ENCODE results near the gene RPL13. TPM values are rescaled to one million over a fixed set of nuclear protein-coding genes. Genes with fewer than 3 reads are reported as not detected.

Gene RPL13
- 1,000 to 10,000 TPM; 2,408 to 5,801 (median 4,379) TPM for total RNA-seq

DNA sequence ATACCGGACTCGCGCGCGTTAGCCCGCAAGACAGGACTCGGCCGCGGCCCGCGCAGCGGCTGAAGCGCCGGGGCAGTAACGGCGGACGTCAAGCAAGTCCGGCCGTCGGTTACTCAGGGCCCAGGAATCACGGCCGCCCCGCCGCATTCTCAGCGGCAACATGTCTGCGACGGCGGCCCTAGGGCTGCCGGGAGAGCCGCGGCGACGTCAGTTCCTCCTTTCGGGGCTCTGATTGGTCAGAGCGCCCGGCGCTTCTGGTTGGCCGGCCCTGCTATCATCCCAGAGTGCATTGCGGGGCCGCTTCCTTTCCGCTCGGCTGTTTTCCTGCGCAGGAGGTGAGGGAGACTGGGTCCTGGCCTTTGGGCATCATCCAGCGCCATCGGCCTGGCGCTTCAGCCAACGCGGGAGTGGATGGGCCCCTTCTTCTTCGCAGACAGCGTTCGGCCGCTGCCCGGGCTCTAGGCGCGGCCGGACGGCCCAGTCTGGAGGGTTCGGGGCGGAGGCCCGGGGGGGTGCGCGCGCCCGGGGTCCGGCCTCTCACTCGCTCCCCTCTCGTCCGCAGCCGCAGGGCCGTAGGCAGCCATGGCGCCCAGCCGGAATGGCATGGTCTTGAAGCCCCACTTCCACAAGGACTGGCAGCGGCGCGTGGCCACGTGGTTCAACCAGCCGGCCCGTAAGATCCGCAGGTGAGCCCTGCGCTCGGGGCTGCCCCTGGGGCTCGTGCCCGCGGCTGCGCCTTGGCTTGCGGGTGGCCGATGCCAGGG is at the start of gene RPL13:
Gene RPL13 (plus strand): TSS at position 305 of the 764 bp plus-strand sequence. CDS start 278 bp downstream, at position 583.
- TF ChIP-seq, protein P1, sequence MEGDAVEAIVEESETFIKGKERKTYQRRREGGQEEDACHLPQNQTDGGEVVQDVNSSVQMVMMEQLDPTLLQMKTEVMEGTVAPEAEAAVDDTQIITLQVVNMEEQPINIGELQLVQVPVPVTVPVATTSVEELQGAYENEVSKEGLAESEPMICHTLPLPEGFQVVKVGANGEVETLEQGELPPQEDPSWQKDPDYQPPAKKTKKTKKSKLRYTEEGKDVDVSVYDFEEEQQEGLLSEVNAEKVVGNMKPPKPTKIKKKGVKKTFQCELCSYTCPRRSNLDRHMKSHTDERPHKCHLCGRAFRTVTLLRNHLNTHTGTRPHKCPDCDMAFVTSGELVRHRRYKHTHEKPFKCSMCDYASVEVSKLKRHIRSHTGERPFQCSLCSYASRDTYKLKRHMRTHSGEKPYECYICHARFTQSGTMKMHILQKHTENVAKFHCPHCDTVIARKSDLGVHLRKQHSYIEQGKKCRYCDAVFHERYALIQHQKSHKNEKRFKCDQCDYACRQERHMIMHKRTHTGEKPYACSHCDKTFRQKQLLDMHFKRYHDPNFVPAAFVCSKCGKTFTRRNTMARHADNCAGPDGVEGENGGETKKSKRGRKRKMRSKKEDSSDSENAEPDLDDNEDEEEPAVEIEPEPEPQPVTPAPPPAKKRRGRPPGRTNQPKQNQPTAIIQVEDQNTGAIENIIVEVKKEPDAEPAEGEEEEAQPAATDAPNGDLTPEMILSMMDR (IDR thresholded peaks at IDR 0.05; ENCODE audit: low read depth): no peak

- TF ChIP-seq, protein P1 (IDR thresholded peaks at IDR 0.05; ENCODE audit: low read depth): no peak
Measured at GRCh38 chr16:89511374-89511773, 49.1 kb upstream of the RPL13 start.

DNA sequence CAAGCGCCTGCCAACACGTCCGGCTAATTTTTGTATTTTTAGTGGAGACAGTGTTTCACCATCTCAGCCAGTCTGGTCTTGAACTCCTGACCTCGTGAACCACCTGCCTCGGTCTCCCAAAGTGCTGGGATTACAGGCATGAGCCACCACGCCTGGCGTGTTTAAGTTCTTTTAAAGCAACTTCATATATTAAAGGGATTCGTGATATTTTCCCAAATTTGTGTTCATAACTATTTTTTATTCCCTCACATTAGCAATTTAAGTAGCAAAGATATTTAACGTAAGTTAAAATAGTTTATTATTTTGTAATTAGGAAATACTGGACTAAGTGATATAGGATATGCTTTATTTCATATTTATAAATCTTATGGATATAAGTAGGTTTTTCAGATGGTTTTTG is 48.0 kb upstream of the RPL13 start:
- TF ChIP-seq, protein P1 (IDR thresholded peaks at IDR 0.05; ENCODE audit: low read depth): no peak

GRCh38 chr16:89517128-89517527 is 43.4 kb upstream of the RPL13 start:
- TF ChIP-seq, protein P1 (IDR thresholded peaks at IDR 0.05; ENCODE audit: low read depth): no peak

- TF ChIP-seq, protein P1 (IDR thresholded peaks at IDR 0.05; ENCODE audit: low read depth): no peak
Measured at GRCh38 chr16:89519881-89520280, 40.6 kb upstream of the RPL13 start.

- TF ChIP-seq, protein P1 (IDR thresholded peaks at IDR 0.05; ENCODE audit: low read depth): no peak
Measured at GRCh38 chr16:89522287-89522686, 38.2 kb upstream of the RPL13 start.

GRCh38 chr16:89523680-89524344 is 36.7 kb upstream of the RPL13 start:
- TF ChIP-seq, protein P1 (IDR thresholded peaks at IDR 0.05; ENCODE audit: low read depth): no peak
